ENCODE data around the gene FAH.

DNA sequence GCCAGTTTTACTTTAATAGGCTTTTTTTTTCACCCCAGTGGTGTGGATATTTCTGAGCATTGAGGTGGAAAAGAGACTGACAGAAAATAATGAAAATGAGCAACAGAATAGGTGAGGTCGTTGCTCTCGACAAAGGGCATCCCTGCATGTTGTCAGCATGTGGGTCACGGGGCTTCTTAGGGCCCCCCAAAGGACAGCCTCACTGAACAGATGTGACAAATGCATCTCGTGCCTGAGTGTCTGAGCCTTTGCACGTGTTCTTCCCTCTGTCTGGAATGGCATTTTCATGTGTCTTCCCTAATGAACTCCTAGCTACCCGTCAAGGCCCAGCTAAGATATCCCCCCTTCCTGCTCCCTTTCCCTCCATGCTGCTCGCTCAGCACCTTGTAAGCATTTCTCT lies 31.8 kb downstream of the FAH start:
- TF ChIP-seq CTCF (IDR thresholded peaks at IDR 0.05) (no peak), ZFX (IDR thresholded peaks at IDR 0.05; ENCODE audit: borderline replicate concordance) (no peak)

Measured in 22Rv1 (cell line).